ENCODE data around the gene RBMS2. TPM values are rescaled to one million over a fixed set of nuclear protein-coding genes. Genes with fewer than 3 reads are reported as not detected.

Gene RBMS2
- total RNA-seq, 4 donors from 2014 or later, result 14.5 to 88.0 (median 29.1) TPM

GRCh38 chr12:56479625-56480024 lies 42.0 kb upstream of the RBMS2 start:
- DNase-seq (ENCODE audit: low spot score in 2 of 2), result no peak
- 97% methylated on average over 7 of the region's 7 CpGs for WGBS
- Histone ChIP-seq H3K27ac (no peak overlapping the region), H3K27me3 (no peaks in the 10 kb centered on the region), H3K4me1 (no peaks in the 10 kb centered on the region), H3K36me3 (no peaks in the 10 kb centered on the region), H3K9me3 (no peaks in the 10 kb centered on the region), H3K4me3 (no peak overlapping the region)
- TF ChIP-seq POLR2AphosphoS5 (IDR thresholded peaks at IDR 0.05), result no peak
- TF ChIP-seq CTCF (IDR thresholded peaks at IDR 0.05), result no peak
- TF ChIP-seq POLR2A (IDR thresholded peaks at IDR 0.05), result no peak
- no peak for TF ChIP-seq EP300 (IDR thresholded peaks at IDR 0.05)

GRCh38 chr12:56484566-56484965 lies 37.1 kb upstream of the RBMS2 start:
- WGBS, result 73% methylated on average over 1 of the region's 1 CpG
- Histone ChIP-seq H3K9me3 (no peaks in the 10 kb centered on the region), H3K27me3 (peaks cover under 1% of the 10 kb centered on the region), H3K27ac (no peak overlapping the region), H3K4me1 (peaks cover 20% of the 10 kb centered on the region), H3K4me3 (no peak overlapping the region), H3K36me3 (no peaks in the 10 kb centered on the region)
- no peak for DNase-seq (ENCODE audit: low spot score in 2 of 2)
- TF ChIP-seq CTCF (IDR thresholded peaks at IDR 0.05) (no peak), POLR2AphosphoS5 (IDR thresholded peaks at IDR 0.05) (no peak), POLR2A (IDR thresholded peaks at IDR 0.05) (no peak), EP300 (IDR thresholded peaks at IDR 0.05) (no peak)

GRCh38 chr12:56486694-56487093 lies 34.9 kb upstream of the RBMS2 start:
- Histone ChIP-seq H3K27me3 (peaks cover 10% of the 10 kb centered on the region), H3K9me3 (no peaks in the 10 kb centered on the region), H3K4me3 (no peak overlapping the region), H3K4me1 (peaks cover 20% of the 10 kb centered on the region), H3K36me3 (no peaks in the 10 kb centered on the region), H3K27ac (no peak overlapping the region)
- 87% methylated on average over 12 of the region's 12 CpGs for WGBS
- no peak for DNase-seq (ENCODE audit: low spot score in 2 of 2)
- TF ChIP-seq CTCF (IDR thresholded peaks at IDR 0.05) (no peak), POLR2A (IDR thresholded peaks at IDR 0.05) (no peak), POLR2AphosphoS5 (IDR thresholded peaks at IDR 0.05) (no peak), EP300 (IDR thresholded peaks at IDR 0.05) (no peak)

GRCh38 chr12:56487448-56488040 lies 34.1 kb upstream of the RBMS2 start:
- peak overlapping the region; percentile 75 for H3K4me3 ChIP-seq
- no peaks in the 10 kb centered on the region for H3K36me3 ChIP-seq
- H3K27ac ChIP-seq, result peak overlapping the region; percentile 28
- TF ChIP-seq CTCF (IDR thresholded peaks at IDR 0.05) (no peak), POLR2AphosphoS5 (IDR thresholded peaks at IDR 0.05) (no peak), EP300 (IDR thresholded peaks at IDR 0.05) (no peak), POLR2A (IDR thresholded peaks at IDR 0.05) (no peak)
- no peaks in the 10 kb centered on the region for H3K9me3 ChIP-seq
- DNase-seq (ENCODE audit: low spot score in 2 of 2), result peak; percentile 76 to 80
- H3K4me1 ChIP-seq, result peaks cover 20% of the 10 kb centered on the region
- peaks cover 16% of the 10 kb centered on the region for H3K27me3 ChIP-seq
- 13% methylated on average over 17 of the region's 44 CpGs for WGBS

- DNase-seq (ENCODE audit: low spot score in 2 of 2), result peak; percentile 83
- H3K27me3 ChIP-seq, result peaks cover 18% of the 10 kb centered on the region
- no peaks in the 10 kb centered on the region for H3K36me3 ChIP-seq
- H3K4me3 ChIP-seq, result peak within 1 kb of the TSS; percentile 75
- peak within 1 kb of the TSS; percentile 28 for H3K27ac ChIP-seq
- peaks cover 20% of the 10 kb centered on the region for H3K4me1 ChIP-seq
- TF ChIP-seq POLR2A (IDR thresholded peaks at IDR 0.05), result no peak
- TF ChIP-seq EP300 (IDR thresholded peaks at IDR 0.05), result no peak
- TF ChIP-seq POLR2AphosphoS5 (IDR thresholded peaks at IDR 0.05), result no peak
- 19% methylated on average over 53 of the region's 59 CpGs for WGBS
- H3K9me3 ChIP-seq, result no peaks in the 10 kb centered on the region
Observed at GRCh38 chr12:56488041-56488955, 33.3 kb upstream of the RBMS2 start, which contains the start of gene GLS2. TSS of gene GLS2 (minus strand) at chr12:56488161. CDS start at chr12:56488118, 43 bp downstream.
